BLaER1 treated with 17β-estradiol and CSF1 and Interleukin-3, amounts not matched to agents 10 nM and 100 nM (cell line): ENCODE measurements around the gene UPF1.

Experiments used
- H3K27ac ChIP-seq, 11 experiments: shearing (Covaris generic); formaldehyde crosslinking; 2 replicates each; pipeline ENCODE4 v1.8.1; 2022
- H3K27me3 ChIP-seq, 11 experiments: shearing (Covaris generic); formaldehyde crosslinking; 2 replicates each; pipeline ENCODE4 v1.8.1; 2022
- H3K36me3 ChIP-seq, 11 experiments: shearing (Covaris generic); formaldehyde crosslinking; 2 replicates each; pipeline ENCODE4 v1.8.1; 2022
- H3K4me1 ChIP-seq, 10 experiments: shearing (Covaris generic); formaldehyde crosslinking; 2 replicates each; pipeline ENCODE4 v1.8.1; 2022
- H3K4me2 ChIP-seq, 11 experiments: shearing (Covaris generic); formaldehyde crosslinking; 2 replicates each; pipeline ENCODE4 v1.8.1; 2022
- H3K4me3 ChIP-seq, 10 experiments: shearing (Covaris generic); formaldehyde crosslinking; 2 replicates each; pipeline ENCODE4 v1.8.1; 2022
- H3K9ac ChIP-seq, 11 experiments: shearing (Covaris generic); formaldehyde crosslinking; 2 replicates each; pipeline ENCODE4 v1.8.1; 2022
- H3K9me3 ChIP-seq, 11 experiments: shearing (Covaris generic); formaldehyde crosslinking; replicated peaks in 1 of 11; 2 replicates each; pipeline ENCODE4 v1.8.1; 2022
- H4K20me1 ChIP-seq, 11 experiments: shearing (Covaris generic); formaldehyde crosslinking; 2 replicates each; pipeline ENCODE4 v1.8.1; 2022
- Cebpa-rat ChIP-seq, 11 experiments: shearing (Covaris generic); IDR thresholded peaks; 2 replicates each; pipeline ENCODE4 v1.8.1; 2022

Gene UPF1

DNA sequence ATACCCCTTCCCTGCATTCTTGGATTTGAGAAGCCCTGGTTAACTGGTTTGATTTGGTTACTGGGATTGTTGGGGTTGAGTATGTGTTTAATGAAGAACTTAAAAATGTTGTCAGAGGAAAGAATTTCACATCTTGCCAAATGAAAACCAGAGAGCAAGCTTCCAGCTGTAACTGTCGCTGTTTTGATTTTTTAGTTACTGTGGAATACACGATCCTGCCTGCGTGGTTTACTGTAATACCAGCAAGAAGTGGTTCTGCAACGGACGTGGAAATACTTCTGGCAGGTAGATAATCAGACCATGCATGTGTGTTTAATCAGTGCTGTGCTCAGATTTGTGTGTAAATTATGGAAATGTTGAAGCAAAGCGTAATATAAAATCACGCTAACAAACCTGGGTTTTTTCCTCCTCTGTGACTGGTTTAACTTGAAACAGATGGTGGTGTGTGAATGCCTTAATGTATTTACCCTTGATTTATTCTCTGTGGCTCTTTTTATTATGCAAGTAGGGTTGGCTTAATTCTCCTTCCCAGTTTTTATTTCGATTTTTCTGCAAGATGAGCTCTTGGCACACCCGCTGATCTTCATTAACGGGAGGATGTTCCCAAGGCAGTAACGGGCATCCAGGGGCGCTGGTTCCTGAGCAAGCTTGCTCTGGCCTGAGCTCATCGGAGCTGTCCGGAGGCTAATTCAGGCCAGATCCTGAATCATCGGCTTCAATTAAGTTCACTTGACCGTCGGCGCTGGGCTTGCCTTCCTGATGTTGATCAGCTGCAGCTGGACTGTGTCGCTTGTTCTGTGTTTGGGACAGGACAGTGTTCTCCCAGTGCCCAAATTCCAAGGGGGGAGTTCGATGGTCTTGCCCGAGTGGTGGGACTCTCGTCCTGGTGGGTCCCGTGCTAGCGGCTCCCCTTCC lies 16.0 kb downstream of the UPF1 start:
- Histone ChIP-seq H3K27ac (peak overlapping the region in 10 of 11 experiments; percentile 35 to 76 (median 60); a peak in 19 of 22 replicates), H3K4me3 (peak overlapping the region in 9 of 10 experiments; percentile 24 to 60 (median 36); a peak in 17 of 20 replicates), H4K20me1 (peaks cover 94 to 98% (median 98%) of the 10 kb centered on the region in 11 experiments), H3K9me3 (no peaks in the 10 kb centered on the region), H3K4me1 (peaks cover 72 to 84% (median 79%) of the 10 kb centered on the region in 10 experiments), H3K27me3 (no peaks in the 10 kb centered on the region), H3K4me2 (peak overlapping the region; percentile 80 to 99 (median 92)), H3K9ac (peak overlapping the region; percentile 43 to 74 (median 61); a peak in 21 of 22 replicates), H3K36me3 (peaks cover 48 to 79% (median 62%) of the 10 kb centered on the region in 11 experiments)
- no peak for TF ChIP-seq Cebpa-rat (IDR thresholded peaks at IDR 0.05)

DNA sequence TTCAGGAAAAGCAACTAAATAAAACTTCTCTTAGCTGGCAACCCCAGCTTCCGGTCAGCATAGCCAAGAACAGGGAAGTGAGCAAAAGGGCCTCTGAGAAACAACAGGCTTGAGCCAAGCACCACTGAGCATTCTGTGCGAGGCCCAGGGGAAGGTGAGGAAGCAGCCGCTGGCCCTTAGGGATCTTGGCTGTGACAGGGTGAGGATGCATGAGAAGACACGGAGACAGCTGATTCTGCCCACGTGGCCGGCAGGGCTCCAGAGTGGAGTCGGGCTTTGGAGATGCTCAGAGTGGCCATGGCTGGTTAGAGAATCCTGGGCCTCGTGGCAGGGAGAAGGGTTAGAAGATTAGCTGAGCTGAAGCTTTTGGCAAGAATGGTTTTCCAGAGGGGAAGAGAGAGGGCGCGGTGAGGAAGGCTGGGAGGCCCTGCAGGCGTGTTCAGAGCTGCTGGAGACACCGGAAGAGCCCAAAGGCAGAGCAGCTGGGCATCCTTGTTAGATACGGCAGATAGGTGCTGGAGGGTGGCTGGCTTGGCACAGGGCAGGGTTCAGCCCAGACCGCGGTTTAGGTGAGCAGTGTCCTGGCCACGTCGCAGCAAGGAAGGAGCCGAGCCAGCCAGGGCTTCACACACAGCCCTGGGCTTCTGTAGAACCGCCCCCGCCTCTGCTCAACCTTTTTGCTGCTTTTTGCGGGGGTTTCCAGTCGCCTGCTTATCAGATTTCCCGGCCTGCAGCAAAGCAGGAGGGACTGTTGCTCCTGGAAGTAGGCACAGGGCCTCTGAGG lies 17.3 kb downstream of the UPF1 start:
- no peaks in the 10 kb centered on the region for H3K27me3 ChIP-seq
- no peak for TF ChIP-seq Cebpa-rat (IDR thresholded peaks at IDR 0.05)
- peaks cover 94 to 98% (median 98%) of the 10 kb centered on the region in 11 experiments for H4K20me1 ChIP-seq
- H3K9me3 ChIP-seq, result no peaks in the 10 kb centered on the region
- H3K4me1 ChIP-seq, result peaks cover 60 to 71% (median 66%) of the 10 kb centered on the region in 10 experiments
- H3K4me3 ChIP-seq, result peak overlapping the region in 5 of 10 experiments; percentile 1 to 60 (median 40); a peak in 7 of 20 replicates
- H3K4me2 ChIP-seq, result peak overlapping the region; percentile 80 to 99 (median 92)
- peak overlapping the region in 10 of 11 experiments; percentile 21 to 76 (median 59); a peak in 16 of 22 replicates for H3K27ac ChIP-seq
- H3K36me3 ChIP-seq, result peaks cover 60 to 91% (median 75%) of the 10 kb centered on the region in 11 experiments
- H3K9ac ChIP-seq, result peak overlapping the region; percentile 43 to 74 (median 61); a peak in 20 of 22 replicates

DNA sequence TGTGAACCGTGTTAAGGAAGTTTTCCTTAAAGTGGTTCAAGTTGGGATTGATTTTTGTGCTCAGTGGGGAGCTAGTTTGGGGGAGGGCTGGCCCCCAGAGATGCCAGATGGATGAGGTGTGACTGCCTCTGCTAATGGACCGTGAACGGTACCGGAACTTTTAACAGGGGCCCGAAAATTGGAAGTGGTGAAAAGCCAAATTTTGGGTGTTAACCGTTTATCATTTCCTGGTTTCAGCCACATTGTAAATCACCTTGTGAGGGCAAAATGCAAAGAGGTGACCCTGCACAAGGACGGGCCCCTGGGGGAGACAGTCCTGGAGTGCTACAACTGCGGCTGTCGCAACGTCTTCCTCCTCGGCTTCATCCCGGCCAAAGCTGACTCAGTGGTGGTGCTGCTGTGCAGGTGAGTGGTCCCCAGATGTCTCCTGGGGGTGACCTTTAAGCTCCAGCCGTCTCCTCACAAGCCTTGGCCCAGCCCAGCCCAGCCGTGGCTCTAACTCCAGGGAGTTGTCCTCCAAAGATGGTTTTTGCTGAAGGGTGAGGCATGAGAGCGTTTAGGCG lies 18.2 kb downstream of the UPF1 start:
- peak overlapping the region in 8 of 11 experiments; percentile 40 to 71 (median 62); a peak in 15 of 22 replicates for H3K27ac ChIP-seq
- peaks cover 69 to 94% (median 81%) of the 10 kb centered on the region in 11 experiments for H3K36me3 ChIP-seq
- peaks cover 52 to 63% (median 57%) of the 10 kb centered on the region in 10 experiments for H3K4me1 ChIP-seq
- peaks cover 94 to 98% (median 98%) of the 10 kb centered on the region in 11 experiments for H4K20me1 ChIP-seq
- peak overlapping the region; percentile 26 to 74 (median 60); a peak in 20 of 22 replicates for H3K9ac ChIP-seq
- no peaks in the 10 kb centered on the region for H3K9me3 ChIP-seq
- TF ChIP-seq Cebpa-rat (IDR thresholded peaks at IDR 0.05), result no peak
- H3K4me3 ChIP-seq, result peak overlapping the region in 1 of 10 experiments; percentile 49; a peak in 2 of 20 replicates
- H3K27me3 ChIP-seq, result no peaks in the 10 kb centered on the region
- peak overlapping the region; percentile 80 to 99 (median 91) for H3K4me2 ChIP-seq

DNA sequence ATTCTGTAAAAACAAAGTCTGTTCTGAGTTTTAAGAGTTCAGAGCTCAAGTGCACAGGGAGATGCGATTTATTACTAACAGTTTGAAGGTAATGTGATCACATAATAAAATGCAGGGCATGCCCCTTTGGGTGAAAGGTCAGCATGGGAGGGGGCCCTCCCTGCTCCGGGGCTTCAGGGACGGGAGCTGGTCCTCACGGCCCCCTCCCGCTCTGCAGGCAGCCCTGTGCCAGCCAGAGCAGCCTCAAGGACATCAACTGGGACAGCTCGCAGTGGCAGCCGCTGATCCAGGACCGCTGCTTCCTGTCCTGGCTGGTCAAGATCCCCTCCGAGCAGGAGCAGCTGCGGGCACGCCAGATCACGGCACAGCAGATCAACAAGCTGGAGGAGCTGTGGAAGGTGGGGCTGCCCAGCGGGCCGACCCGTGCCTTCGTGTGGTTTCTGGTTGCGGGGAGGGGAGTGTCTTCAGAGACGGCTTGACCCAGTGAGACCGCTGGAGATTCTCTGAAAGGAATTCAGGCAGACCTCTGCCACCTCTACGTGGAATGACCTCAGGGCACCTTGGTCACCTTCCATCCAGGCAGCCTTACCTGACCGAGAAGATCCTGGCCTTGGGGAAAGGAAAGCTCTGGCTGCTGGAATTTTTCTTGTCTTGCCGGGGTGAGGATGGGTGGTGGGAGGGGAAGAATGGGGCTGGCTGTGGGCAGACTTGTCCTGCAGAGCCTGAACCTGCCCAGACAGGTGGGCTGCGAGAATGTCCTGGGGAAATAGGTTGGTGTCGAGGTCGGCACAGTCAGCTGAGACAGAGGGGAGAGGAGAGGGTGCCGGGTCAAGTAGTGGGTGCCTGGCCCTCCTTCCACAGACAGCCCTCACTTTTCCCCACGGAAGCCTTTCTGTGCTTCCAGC lies 19.0 kb downstream of the UPF1 start:
- peak overlapping the region in 3 of 11 experiments; percentile 91 to 99 (median 98); a peak in 6 of 22 replicates for H3K4me2 ChIP-seq
- no peaks in the 10 kb centered on the region for H3K9me3 ChIP-seq

DNA sequence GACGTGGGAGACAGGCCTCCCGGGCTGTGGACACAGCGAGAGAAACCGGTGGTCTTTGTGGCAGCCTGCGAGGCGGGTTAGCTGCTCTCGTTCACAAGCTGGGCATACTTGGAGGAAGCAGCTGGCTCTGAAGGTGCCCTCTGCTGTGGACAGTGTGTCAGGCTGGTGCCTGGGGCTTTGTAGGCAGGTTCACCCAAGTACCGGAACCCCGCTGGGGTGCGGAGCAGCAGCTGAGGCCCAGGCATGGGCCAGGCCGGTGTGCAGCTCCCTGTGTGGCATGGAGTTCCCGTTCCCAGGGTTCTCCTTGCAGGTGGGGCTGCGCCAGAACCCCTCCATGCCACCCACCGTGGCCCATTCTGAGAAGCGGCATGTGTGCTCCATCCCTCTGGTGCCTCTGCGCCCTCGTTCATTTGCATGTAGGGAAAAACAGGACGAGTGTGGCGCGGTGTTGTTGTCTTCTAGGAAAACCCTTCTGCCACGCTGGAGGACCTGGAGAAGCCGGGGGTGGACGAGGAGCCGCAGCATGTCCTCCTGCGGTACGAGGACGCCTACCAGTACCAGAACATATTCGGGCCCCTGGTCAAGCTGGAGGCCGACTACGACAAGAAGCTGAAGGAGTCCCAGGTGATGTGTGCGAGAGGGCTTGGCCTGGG lies 20.0 kb downstream of the UPF1 start:
- no peak for TF ChIP-seq Cebpa-rat (IDR thresholded peaks at IDR 0.05)
- Histone ChIP-seq H3K36me3 (peaks cover 78 to 94% (median 88%) of the 10 kb centered on the region in 11 experiments), H4K20me1 (peaks cover 94 to 98% (median 98%) of the 10 kb centered on the region in 11 experiments)

More for the DNA sequence above, 19.0 kb downstream of the UPF1 start:
- Histone ChIP-seq H3K4me3 (no peak overlapping the region), H3K27ac (peak overlapping the region in 5 of 11 experiments; percentile 62 to 71 (median 64); a peak in 6 of 22 replicates), H3K4me1 (peaks cover 44 to 55% (median 49%) of the 10 kb centered on the region in 10 experiments), H4K20me1 (peaks cover 94 to 98% (median 98%) of the 10 kb centered on the region in 11 experiments), H3K9ac (peak overlapping the region in 5 of 11 experiments; percentile 24 to 74 (median 48); a peak in 7 of 22 replicates), H3K27me3 (no peaks in the 10 kb centered on the region), H3K36me3 (peaks cover 75 to 94% (median 84%) of the 10 kb centered on the region in 11 experiments)
- TF ChIP-seq Cebpa-rat (IDR thresholded peaks at IDR 0.05), result no peak

DNA sequence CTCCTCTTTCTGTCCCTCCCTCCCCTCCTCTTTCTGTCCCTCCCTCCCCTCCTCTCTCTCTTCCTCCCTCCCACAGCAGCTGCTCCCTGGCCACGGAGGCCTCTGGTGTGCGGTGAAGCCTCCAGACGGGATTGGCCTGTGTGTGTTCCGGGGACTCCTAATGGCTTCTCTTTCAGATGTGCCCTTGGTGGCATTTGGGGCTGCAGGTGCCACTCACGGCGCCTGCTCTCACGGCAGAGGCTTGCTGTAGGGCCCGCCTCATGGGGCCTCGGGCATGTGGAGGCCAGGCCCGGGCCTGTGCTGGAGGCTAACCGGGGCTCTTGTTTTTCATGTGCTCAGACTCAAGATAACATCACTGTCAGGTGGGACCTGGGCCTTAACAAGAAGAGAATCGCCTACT lies 20.9 kb downstream of the UPF1 start:
- H3K4me1 ChIP-seq, result peaks cover 25 to 36% (median 30%) of the 10 kb centered on the region in 10 experiments
- TF ChIP-seq Cebpa-rat (IDR thresholded peaks at IDR 0.05), result no peak
- no peaks in the 10 kb centered on the region for H3K27me3 ChIP-seq
- H3K36me3 ChIP-seq, result peaks cover 84 to 97% (median 95%) of the 10 kb centered on the region in 11 experiments
- peaks cover 94 to 98% (median 98%) of the 10 kb centered on the region in 11 experiments; a peak in 21 of 22 replicates for H4K20me1 ChIP-seq
- H3K27ac ChIP-seq, result no peak overlapping the region
- H3K9me3 ChIP-seq, result no peaks in the 10 kb centered on the region
- no peak overlapping the region for H3K4me2 ChIP-seq
- H3K4me3 ChIP-seq, result no peak overlapping the region
- no peak overlapping the region for H3K9ac ChIP-seq

More for the DNA sequence above, 20.0 kb downstream of the UPF1 start:
- no peak overlapping the region for H3K27ac ChIP-seq
- no peaks in the 10 kb centered on the region for H3K9me3 ChIP-seq
- H3K9ac ChIP-seq, result peak overlapping the region in 3 of 11 experiments; percentile 15 to 74 (median 72); a peak in 2 of 22 replicates
- H3K4me2 ChIP-seq, result no peak overlapping the region
- H3K4me1 ChIP-seq, result peaks cover 33 to 44% (median 39%) of the 10 kb centered on the region in 10 experiments
- no peak overlapping the region for H3K4me3 ChIP-seq
- no peaks in the 10 kb centered on the region for H3K27me3 ChIP-seq
